ENCODE measurements around the gene SCD5.

DNA sequence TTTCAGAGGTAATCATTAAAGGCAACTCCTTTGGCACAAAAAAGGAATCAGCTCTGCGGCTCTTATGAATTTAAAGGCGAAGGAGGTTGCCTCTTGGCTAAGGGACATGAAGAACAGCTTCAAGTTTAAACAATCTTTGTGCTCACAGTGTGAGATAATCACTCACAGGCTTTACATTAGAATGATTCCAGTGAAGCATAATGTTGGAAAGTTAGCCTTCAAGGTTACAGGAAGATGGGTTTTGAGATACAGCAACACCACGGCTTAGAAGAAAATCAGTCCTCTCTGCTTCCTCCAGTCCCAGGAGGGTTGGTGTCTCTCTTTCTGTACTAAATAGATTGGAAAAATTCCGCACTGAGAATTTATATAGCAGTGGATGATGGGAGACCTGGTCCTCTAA is 11.6 kb upstream of the SCD5 start:
- TF ChIP-seq EZH2 (optimal IDR thresholded peaks at IDR 0.05; ENCODE audit: low read depth, low read length) (no peak), EZH2phosphoT487 (IDR thresholded peaks at IDR 0.05; ENCODE audit: low read length) (no peak)
